Fibroblast of lung (primary cell): ENCODE data around the gene PLPP1. TPM values are rescaled to one million over a fixed set of nuclear protein-coding genes. Genes with fewer than 3 reads are reported as not detected.
A peak's percentile ranks its signal among the peaks of the same experiment; 100 is the strongest.

Source experiments
- DNase-seq, 2 donors: peaks; one replicate each; pipeline versions ENCODE4 v3.0.0 to v3.0.0-alpha.2; 2010; ENCODE audit warnings: low read depth in 2 of 2
- H2AFZ ChIP-seq: 2 replicates; pipeline ENCODE4 v1.5.1; 2012; ENCODE audit warnings: low read length, control low read depth, inconsistent platforms
- H3K27ac ChIP-seq: 2 replicates; pipeline ENCODE4 v1.5.1; 2011; ENCODE audit warnings: low read length, control low read depth; ENCODE audit not compliant: insufficient read depth
- H3K27me3 ChIP-seq: 2 replicates; pipeline ENCODE4 v1.5.1; 2011; ENCODE audit warnings: mild to moderate bottlenecking, low read length; ENCODE audit not compliant: control insufficient read depth, insufficient read depth
- H3K36me3 ChIP-seq: 2 replicates; pipeline ENCODE4 v1.5.1; 2011; ENCODE audit warnings: low read length; ENCODE audit not compliant: control insufficient read depth, insufficient read depth
- H3K4me1 ChIP-seq: 2 replicates; pipeline ENCODE4 v1.5.1; 2011; ENCODE audit warnings: low read length; ENCODE audit not compliant: control insufficient read depth, insufficient read depth; ENCODE audit errors: extremely low read depth
- H3K4me2 ChIP-seq: 2 replicates; pipeline ENCODE4 v1.5.1; 2011; ENCODE audit warnings: low read length, control low read depth; ENCODE audit not compliant: insufficient read depth; ENCODE audit errors: extremely low read depth
- H3K4me3 ChIP-seq, 4 experiments: fragments of 200-600 bp in 1 of 4; sonication (generic) in 1 of 4; replicated peaks in 1 of 4; 2 replicates each; pipeline ENCODE4 v1.5.1; 2011 to 2016; ENCODE audit warnings: low read length in 4 of 4, low read depth in 3 of 4, mild to moderate bottlenecking in 3 of 4, control low read depth in 2 of 4, inconsistent platforms in 1 of 4, mixed read lengths in 1 of 4; ENCODE audit not compliant: insufficient read depth in 1 of 4; ENCODE audit errors: control extremely low read depth in 1 of 4
- H3K79me2 ChIP-seq: 2 replicates; pipeline ENCODE4 v1.5.1; 2012; ENCODE audit warnings: mild to moderate bottlenecking, low read length, inconsistent platforms; ENCODE audit not compliant: control insufficient read depth, insufficient read depth
- H3K9ac ChIP-seq: 2 replicates; pipeline ENCODE4 v1.5.1; 2011; ENCODE audit warnings: mild to moderate bottlenecking, low read length, control low read depth; ENCODE audit not compliant: insufficient read depth
- H3K9me3 ChIP-seq: 2 replicates; pipeline ENCODE4 v1.5.1; 2012; ENCODE audit warnings: low read depth, low read length; ENCODE audit not compliant: control insufficient read depth, insufficient read depth
- H4K20me1 ChIP-seq: 2 replicates; pipeline ENCODE4 v1.5.1; 2011; ENCODE audit warnings: low read length; ENCODE audit not compliant: control insufficient read depth, insufficient read depth; ENCODE audit errors: extremely low read depth
- EZH2 ChIP-seq: IDR thresholded peaks from 2 replicates; pipeline ENCODE4 v1.5.1; 2012; ENCODE audit warnings: low read length, control low read depth, mild to moderate bottlenecking; ENCODE audit errors: missing control alignments
- polyA plus RNA-seq, 2 donors: library from polyadenylated mRNA; depleted of rRNA in 1 of 2; stranded (reverse) in 1 of 2; unstranded in 1 of 2; fragments of >200 nt; gene quantifications; 2 replicates each; pipeline ENCODE4 v1.2.1, GENCODE V29; 2011 to 2012; ENCODE audit warnings: missing spikeins in 1 of 2
- total RNA-seq: library from RNA; depleted of rRNA; stranded (reverse); fragments of >200 nt; gene quantifications from 2 replicates; pipeline ENCODE4 v1.2.1, GENCODE V29; 2014
- TF ChIP-seq, protein P1 (sequence below), 2 donors: IDR thresholded peaks in 1 of 2; conservative IDR thresholded peaks in 1 of 2; 1 replicate in 1 of 2; 2 replicates in 1 of 2; pipeline ENCODE4 v1.5.1; 2011 to 2012; ENCODE audit warnings: low read length in 2 of 2, control low read depth in 1 of 2, inconsistent platforms in 1 of 2, low read depth in 1 of 2, mild to moderate bottlenecking in 1 of 2

The PLPP1 gene
- total and polyA plus RNA-seq, 2 donors (not counting 1 experiment from before 2014, with no cell fraction given) = 73.5 to 76.8 TPM

DNA sequence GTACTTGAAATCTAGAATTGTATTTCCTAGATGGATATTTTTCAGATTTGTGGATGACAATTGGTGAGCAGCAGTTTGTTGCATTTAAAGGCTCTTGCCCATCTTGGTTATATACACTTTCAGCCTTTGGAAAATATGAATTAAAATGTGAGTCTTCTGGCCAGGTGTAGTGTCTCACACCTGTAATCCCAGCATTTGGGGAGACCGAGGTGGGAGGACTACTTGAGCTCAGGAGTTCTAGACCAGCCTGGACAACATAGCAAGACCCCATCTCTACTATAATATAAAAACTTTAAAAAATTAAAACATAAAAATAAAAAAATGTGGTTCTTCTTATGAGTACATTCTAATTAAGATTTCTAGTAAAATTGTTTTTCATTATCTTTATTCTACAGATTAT is 125.0 kb downstream of the PLPP1 start:
- Histone ChIP-seq H3K36me3 (no peaks in the 10 kb centered on the region), H3K4me1 (peaks cover 9% of the 10 kb centered on the region), H2AFZ (no peak overlapping the region), H3K27me3 (no peaks in the 10 kb centered on the region), H3K79me2 (no peaks in the 10 kb centered on the region), H3K27ac (no peak overlapping the region), H4K20me1 (no peaks in the 10 kb centered on the region), H3K9me3 (no peaks in the 10 kb centered on the region), H3K4me3 (no peak overlapping the region), H3K4me2 (no peak overlapping the region), H3K9ac (no peak overlapping the region)
- no peak for DNase-seq
- TF ChIP-seq, protein P1, sequence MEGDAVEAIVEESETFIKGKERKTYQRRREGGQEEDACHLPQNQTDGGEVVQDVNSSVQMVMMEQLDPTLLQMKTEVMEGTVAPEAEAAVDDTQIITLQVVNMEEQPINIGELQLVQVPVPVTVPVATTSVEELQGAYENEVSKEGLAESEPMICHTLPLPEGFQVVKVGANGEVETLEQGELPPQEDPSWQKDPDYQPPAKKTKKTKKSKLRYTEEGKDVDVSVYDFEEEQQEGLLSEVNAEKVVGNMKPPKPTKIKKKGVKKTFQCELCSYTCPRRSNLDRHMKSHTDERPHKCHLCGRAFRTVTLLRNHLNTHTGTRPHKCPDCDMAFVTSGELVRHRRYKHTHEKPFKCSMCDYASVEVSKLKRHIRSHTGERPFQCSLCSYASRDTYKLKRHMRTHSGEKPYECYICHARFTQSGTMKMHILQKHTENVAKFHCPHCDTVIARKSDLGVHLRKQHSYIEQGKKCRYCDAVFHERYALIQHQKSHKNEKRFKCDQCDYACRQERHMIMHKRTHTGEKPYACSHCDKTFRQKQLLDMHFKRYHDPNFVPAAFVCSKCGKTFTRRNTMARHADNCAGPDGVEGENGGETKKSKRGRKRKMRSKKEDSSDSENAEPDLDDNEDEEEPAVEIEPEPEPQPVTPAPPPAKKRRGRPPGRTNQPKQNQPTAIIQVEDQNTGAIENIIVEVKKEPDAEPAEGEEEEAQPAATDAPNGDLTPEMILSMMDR (conservative IDR thresholded peaks at IDR 0.05 in 1 of 2, IDR thresholded peaks at IDR 0.05 in 1 of 2; ENCODE audit: low read depth in 1 of 2, low read length in 2 of 2) = no peak
- no peak for TF ChIP-seq EZH2

DNA sequence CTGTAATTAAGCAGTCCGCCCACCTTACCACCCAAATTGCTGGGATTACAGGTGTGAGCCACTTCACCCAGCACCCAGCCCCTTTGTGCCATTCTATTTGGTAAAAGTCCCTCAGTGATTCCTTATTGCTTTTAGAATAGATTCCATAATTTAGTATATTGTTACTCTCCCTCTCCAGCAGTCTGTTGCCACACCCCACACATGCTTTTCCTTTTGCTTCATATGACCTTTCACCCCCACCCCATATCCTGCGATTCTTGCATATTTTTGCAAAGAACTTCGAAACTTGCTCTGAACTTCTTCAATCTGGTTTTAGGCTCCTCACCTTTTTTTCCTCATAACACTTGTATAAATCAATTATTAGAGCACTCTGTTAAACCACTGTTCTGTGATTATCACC is 126.8 kb downstream of the PLPP1 start:
- no peaks in the 10 kb centered on the region for H3K9me3 ChIP-seq
- no peak overlapping the region for H3K27ac ChIP-seq
- no peak overlapping the region for H3K9ac ChIP-seq
- no peak overlapping the region for H3K4me2 ChIP-seq
- H3K79me2 ChIP-seq = no peaks in the 10 kb centered on the region
- DNase-seq = no peak
- H3K4me3 ChIP-seq = no peak overlapping the region
- no peaks in the 10 kb centered on the region for H3K27me3 ChIP-seq
- H3K4me1 ChIP-seq = peaks cover 9% of the 10 kb centered on the region
- no peak for TF ChIP-seq EZH2
- TF ChIP-seq, protein P1 (conservative IDR thresholded peaks at IDR 0.05 in 1 of 2, IDR thresholded peaks at IDR 0.05 in 1 of 2; ENCODE audit: low read depth in 1 of 2, low read length in 2 of 2) = no peak
- H3K36me3 ChIP-seq = no peaks in the 10 kb centered on the region
- no peak overlapping the region for H2AFZ ChIP-seq
- no peaks in the 10 kb centered on the region for H4K20me1 ChIP-seq

DNA sequence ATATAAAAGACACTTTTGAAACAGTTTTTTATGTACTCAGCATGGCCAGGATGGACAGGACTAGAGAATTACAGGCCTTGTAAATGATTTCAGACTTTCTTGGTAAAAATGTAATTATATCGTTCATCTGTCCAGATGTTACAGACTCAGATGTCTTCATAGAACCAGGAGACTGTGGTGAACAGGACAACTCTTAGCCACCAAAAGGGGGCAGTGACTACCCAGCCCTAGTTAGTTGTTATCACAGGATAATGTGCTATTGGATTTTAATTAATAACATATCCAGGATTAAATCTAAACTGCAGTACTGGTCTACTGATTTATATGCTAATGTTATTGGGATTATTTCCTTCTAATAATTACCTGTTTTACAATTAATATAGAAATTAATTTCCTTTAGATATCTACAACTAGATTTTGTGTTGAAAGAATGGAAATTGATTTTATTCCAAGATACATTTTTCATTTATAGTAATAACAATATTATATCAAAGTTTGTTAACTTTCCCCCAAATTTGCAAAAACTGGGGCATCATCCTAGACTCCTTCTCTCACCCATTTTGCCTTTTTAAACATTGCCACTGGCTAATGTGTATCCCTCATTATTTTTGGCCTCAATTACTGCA is 127.6 kb downstream of the PLPP1 start:
- Histone ChIP-seq H3K4me1 (peaks cover 9% of the 10 kb centered on the region), H2AFZ (no peak overlapping the region), H3K4me3 (no peak overlapping the region), H3K27me3 (no peaks in the 10 kb centered on the region), H3K4me2 (no peak overlapping the region), H3K9ac (no peak overlapping the region), H4K20me1 (no peaks in the 10 kb centered on the region), H3K9me3 (no peaks in the 10 kb centered on the region), H3K79me2 (no peaks in the 10 kb centered on the region), H3K36me3 (no peaks in the 10 kb centered on the region), H3K27ac (no peak overlapping the region)
- DNase-seq = peak; percentile 42 to 78
- TF ChIP-seq EZH2 = no peak
- TF ChIP-seq, protein P1 (conservative IDR thresholded peaks at IDR 0.05 in 1 of 2, IDR thresholded peaks at IDR 0.05 in 1 of 2; ENCODE audit: low read depth in 1 of 2, low read length in 2 of 2) = peak; percentile 86 to 89
